ENCODE data around the gene ALG2.
"Not testable (repeated sequence)": the region's sequence is repeated elsewhere in the genome, so short reads cannot be mapped to it uniquely, and the experiment has no call there.

The ALG2 gene

DNA sequence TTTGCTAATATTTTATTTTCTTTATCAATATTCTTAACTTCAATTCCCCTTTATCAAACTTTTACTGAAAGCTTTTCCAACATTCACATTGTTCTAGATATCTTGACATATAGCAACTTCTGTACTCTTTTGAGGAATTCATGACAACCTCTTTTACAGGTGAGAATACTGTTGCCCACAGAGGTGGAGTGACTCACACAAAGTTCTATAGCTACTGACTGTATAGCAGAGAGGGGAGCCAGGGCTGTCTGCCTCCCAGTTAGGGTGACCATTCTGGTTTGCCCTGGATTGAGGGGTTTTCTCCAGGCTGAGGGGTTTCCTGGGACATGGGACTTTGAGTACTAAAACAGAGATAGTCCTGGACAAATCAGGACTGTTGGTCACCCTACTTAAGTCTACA, 16.6 kb upstream of the ALG2 start:
- no peak overlapping the region for H3K9ac ChIP-seq (ENCODE audit: low read depth in 1 of 2, low read length in 2 of 2)
- H3K27me3 ChIP-seq (ENCODE audit: control insufficient read depth in 2 of 2, insufficient read depth in 2 of 2, low read length in 2 of 2) = no peaks in the 10 kb centered on the region
- no peak overlapping the region for H3K27ac ChIP-seq (ENCODE audit: low read depth in 2 of 2, low read length in 2 of 2)
- no peaks in the 10 kb centered on the region for H3K9me3 ChIP-seq (ENCODE audit: control insufficient read depth in 2 of 2, low read length in 2 of 2)
- H3K36me3 ChIP-seq (ENCODE audit: control insufficient read depth in 2 of 2, insufficient read depth in 2 of 2, low read length in 2 of 2) = peaks cover 0 to 6% of the 10 kb centered on the region in 2 donors
- no peaks in the 10 kb centered on the region for H3K4me1 ChIP-seq (ENCODE audit: control insufficient read depth in 2 of 2, insufficient read depth in 2 of 2, low read length in 2 of 2)
- H3K4me3 ChIP-seq (ENCODE audit: low read length in 2 of 2) = no peak overlapping the region

DNA sequence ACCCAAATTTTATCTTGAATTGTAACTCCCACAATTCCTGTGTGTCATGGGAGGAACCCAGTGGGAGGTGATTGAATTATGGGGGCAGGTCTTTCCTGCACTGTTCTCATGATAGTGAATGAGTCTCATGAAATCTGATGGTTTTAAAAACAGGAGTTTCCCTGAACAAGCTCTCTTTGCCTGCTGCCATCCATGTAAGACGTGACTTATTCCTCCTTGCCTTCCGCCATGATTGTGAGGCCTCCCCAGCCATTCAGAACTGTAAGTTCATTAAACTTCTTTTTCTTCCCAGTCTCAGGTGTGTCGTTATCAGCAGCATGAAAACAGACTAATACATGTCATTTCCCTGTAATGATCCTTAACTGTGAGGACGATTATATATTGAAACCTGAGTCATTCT, 16.1 kb upstream of the ALG2 start:
- not testable (repeated sequence) for H3K9ac ChIP-seq (ENCODE audit: low read depth in 1 of 2, low read length in 2 of 2); H3K9me3 ChIP-seq (ENCODE audit: control insufficient read depth in 2 of 2, low read length in 2 of 2); H3K27ac ChIP-seq (ENCODE audit: low read depth in 2 of 2, low read length in 2 of 2); H3K27me3 ChIP-seq (ENCODE audit: control insufficient read depth in 2 of 2, insufficient read depth in 2 of 2, low read length in 2 of 2); H3K4me3 ChIP-seq (ENCODE audit: low read length in 2 of 2); H3K4me1 ChIP-seq (ENCODE audit: control insufficient read depth in 2 of 2, insufficient read depth in 2 of 2, low read length in 2 of 2)
- peaks cover 0 to 10% of the 10 kb centered on the region in 2 donors for H3K36me3 ChIP-seq (ENCODE audit: control insufficient read depth in 2 of 2, insufficient read depth in 2 of 2, low read length in 2 of 2)

DNA sequence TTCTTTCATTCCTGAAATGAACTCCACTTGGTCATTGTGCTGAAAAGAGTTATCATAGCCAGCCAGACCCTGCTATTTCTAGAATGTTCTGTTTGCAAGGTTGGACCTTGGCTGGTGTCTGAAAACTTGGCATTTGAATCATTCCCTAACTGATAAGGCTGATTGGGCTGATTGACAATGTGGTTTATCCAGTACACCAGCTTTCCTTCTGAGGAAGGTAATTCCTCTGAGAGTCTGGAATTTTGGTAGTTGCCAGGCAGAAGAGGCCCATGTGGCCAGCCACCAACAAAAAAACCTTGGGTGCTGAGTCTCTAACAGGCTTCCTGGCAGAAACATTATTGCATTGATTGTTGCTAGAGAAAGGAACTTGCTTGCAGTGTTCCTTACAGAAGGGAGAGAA, 15.6 kb upstream of the ALG2 start:
- H3K9ac ChIP-seq (ENCODE audit: low read depth in 1 of 2, low read length in 2 of 2) = no peak overlapping the region
- H3K27ac ChIP-seq (ENCODE audit: low read depth in 2 of 2, low read length in 2 of 2) = no peak overlapping the region
- H3K36me3 ChIP-seq (ENCODE audit: control insufficient read depth in 2 of 2, insufficient read depth in 2 of 2, low read length in 2 of 2) = peaks cover 0 to 13% of the 10 kb centered on the region in 2 donors

DNA sequence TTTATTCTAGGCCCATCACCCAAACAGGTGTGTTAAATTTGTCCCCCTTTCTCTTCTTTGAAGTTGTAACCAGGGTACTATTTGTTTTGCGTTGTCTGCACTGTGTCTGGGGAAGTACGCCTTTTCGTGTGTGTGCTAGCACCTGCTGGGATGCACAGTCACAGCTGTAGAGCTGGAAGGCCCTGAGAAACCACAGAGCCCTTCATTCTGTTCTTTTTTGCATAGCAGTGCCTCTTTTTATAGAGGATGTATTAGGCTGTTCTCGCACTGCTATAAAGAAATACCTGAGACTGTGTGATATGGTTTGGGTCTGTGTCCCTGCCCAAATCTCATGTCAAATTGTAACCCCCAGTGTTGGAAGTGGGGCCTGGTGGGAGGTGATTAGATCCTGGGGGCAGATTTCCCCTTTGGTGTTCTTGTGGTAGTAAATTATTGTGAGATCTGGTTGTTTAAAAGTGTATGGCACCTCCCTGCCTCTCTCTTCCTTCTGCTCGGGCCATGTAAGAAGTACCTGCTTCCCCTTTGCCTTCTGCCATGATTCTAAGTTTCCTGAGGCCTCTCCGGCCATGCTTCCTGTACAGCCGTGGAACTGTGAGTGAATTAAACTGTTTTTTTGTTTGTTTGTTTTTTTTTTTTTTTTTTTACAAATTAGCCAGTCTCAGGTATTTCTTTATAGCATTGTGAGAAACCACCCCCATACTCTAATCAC, 14.3 kb upstream of the ALG2 start:
- Histone ChIP-seq H3K9me3 (ENCODE audit: control insufficient read depth in 2 of 2, low read length in 2 of 2) (no peaks in the 10 kb centered on the region), H3K4me3 (ENCODE audit: low read length in 2 of 2) (no peak overlapping the region), H3K36me3 (ENCODE audit: control insufficient read depth in 2 of 2, insufficient read depth in 2 of 2, low read length in 2 of 2) (peaks cover 3 to 22% of the 10 kb centered on the region in 2 donors), H3K27ac (ENCODE audit: low read depth in 2 of 2, low read length in 2 of 2) (peak overlapping the region in 1 of 2 donors; percentile 4), H3K9ac (ENCODE audit: low read depth in 1 of 2, low read length in 2 of 2) (no peak overlapping the region), H3K4me1 (ENCODE audit: control insufficient read depth in 2 of 2, insufficient read depth in 2 of 2, low read length in 2 of 2) (no peaks in the 10 kb centered on the region), H3K27me3 (ENCODE audit: control insufficient read depth in 2 of 2, insufficient read depth in 2 of 2, low read length in 2 of 2) (no peaks in the 10 kb centered on the region)

More for the DNA sequence above, 15.6 kb upstream of the ALG2 start:
- Histone ChIP-seq H3K27me3 (ENCODE audit: control insufficient read depth in 2 of 2, insufficient read depth in 2 of 2, low read length in 2 of 2) (no peaks in the 10 kb centered on the region), H3K4me1 (ENCODE audit: control insufficient read depth in 2 of 2, insufficient read depth in 2 of 2, low read length in 2 of 2) (no peaks in the 10 kb centered on the region), H3K9me3 (ENCODE audit: control insufficient read depth in 2 of 2, low read length in 2 of 2) (no peaks in the 10 kb centered on the region), H3K4me3 (ENCODE audit: low read length in 2 of 2) (no peak overlapping the region)

DNA sequence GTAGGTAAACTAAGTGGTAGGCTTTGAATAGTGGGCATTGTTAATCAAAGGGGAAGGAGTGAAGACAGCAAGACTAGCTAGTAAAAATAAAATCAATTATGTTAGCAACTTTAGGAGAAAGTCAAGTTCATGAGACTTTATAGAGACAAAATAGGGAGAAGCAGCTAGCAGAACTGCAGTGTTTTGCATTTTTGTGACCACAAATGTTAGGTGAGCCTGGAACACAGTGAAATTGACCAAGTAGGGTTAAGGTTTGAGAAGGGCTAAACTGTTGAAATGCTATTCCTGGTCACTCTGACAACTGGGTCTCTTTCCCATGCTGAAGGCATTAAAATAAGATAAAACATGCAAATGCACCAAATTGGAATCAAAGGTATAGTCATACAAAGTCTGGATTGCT, 13.3 kb upstream of the ALG2 start:
- peaks cover 13 to 26% of the 10 kb centered on the region in 2 donors for H3K36me3 ChIP-seq (ENCODE audit: control insufficient read depth in 2 of 2, insufficient read depth in 2 of 2, low read length in 2 of 2)
- no peak overlapping the region for H3K27ac ChIP-seq (ENCODE audit: low read depth in 2 of 2, low read length in 2 of 2)
- H3K27me3 ChIP-seq (ENCODE audit: control insufficient read depth in 2 of 2, insufficient read depth in 2 of 2, low read length in 2 of 2) = no peaks in the 10 kb centered on the region
- no peak overlapping the region for H3K9ac ChIP-seq (ENCODE audit: low read depth in 1 of 2, low read length in 2 of 2)
- H3K9me3 ChIP-seq (ENCODE audit: control insufficient read depth in 2 of 2, low read length in 2 of 2) = no peaks in the 10 kb centered on the region
- no peak overlapping the region for H3K4me3 ChIP-seq (ENCODE audit: low read length in 2 of 2)
- H3K4me1 ChIP-seq (ENCODE audit: control insufficient read depth in 2 of 2, insufficient read depth in 2 of 2, low read length in 2 of 2) = no peaks in the 10 kb centered on the region

DNA sequence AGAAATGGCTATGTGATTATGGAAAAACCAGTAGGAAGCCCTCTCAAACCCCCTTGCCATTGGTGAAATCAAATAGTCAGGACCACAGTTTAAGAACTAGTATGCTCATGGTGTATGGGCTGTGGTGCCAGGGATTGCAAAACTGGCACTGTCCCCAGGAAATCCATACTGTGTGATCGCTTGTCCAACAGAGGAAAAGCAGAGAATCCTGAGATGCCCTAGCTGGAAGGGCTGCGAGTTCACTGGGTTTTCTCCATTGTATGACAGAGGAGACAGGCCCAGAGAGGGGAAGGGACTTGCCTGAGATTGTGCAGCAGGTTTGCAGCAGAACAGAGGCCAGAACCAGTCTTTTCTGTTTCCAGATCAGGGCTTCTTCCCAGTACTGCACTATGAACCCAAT, 12.9 kb upstream of the ALG2 start:
- no peaks in the 10 kb centered on the region for H3K27me3 ChIP-seq (ENCODE audit: control insufficient read depth in 2 of 2, insufficient read depth in 2 of 2, low read length in 2 of 2)
- no peaks in the 10 kb centered on the region for H3K9me3 ChIP-seq (ENCODE audit: control insufficient read depth in 2 of 2, low read length in 2 of 2)
- no peak overlapping the region for H3K27ac ChIP-seq (ENCODE audit: low read depth in 2 of 2, low read length in 2 of 2)
- H3K4me3 ChIP-seq (ENCODE audit: low read length in 2 of 2) = no peak overlapping the region
- H3K36me3 ChIP-seq (ENCODE audit: control insufficient read depth in 2 of 2, insufficient read depth in 2 of 2, low read length in 2 of 2) = peaks cover 14 to 29% of the 10 kb centered on the region in 2 donors
- H3K4me1 ChIP-seq (ENCODE audit: control insufficient read depth in 2 of 2, insufficient read depth in 2 of 2, low read length in 2 of 2) = no peaks in the 10 kb centered on the region
- no peak overlapping the region for H3K9ac ChIP-seq (ENCODE audit: low read depth in 1 of 2, low read length in 2 of 2)

DNA sequence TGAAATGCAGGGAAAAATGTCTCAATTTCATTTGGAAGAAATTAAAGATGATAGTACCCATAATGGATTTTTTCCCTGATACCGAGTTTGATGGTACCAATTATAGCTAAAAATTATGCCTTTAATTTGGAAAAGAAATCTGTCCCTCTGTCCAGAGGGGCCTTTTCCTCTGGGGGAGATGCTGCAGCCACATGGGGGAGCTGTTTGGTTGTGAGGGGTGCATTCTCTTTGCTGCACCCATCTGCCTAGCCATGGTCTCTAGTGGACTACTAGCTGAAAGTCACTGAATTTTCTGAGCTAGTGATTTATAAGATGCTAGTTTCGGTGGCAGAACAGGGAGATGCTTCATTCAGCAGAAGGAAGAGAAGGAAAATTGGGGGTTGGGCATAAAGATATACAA, 10.0 kb upstream of the ALG2 start:
- Histone ChIP-seq H3K36me3 (ENCODE audit: control insufficient read depth in 2 of 2, insufficient read depth in 2 of 2, low read length in 2 of 2) (peaks cover 26 to 44% of the 10 kb centered on the region in 2 donors), H3K4me1 (ENCODE audit: control insufficient read depth in 2 of 2, insufficient read depth in 2 of 2, low read length in 2 of 2) (no peaks in the 10 kb centered on the region), H3K27me3 (ENCODE audit: control insufficient read depth in 2 of 2, insufficient read depth in 2 of 2, low read length in 2 of 2) (no peaks in the 10 kb centered on the region), H3K9ac (ENCODE audit: low read depth in 1 of 2, low read length in 2 of 2) (no peak overlapping the region), H3K4me3 (ENCODE audit: low read length in 2 of 2) (no peak overlapping the region), H3K27ac (ENCODE audit: low read depth in 2 of 2, low read length in 2 of 2) (no peak overlapping the region), H3K9me3 (ENCODE audit: control insufficient read depth in 2 of 2, low read length in 2 of 2) (no peaks in the 10 kb centered on the region)

DNA sequence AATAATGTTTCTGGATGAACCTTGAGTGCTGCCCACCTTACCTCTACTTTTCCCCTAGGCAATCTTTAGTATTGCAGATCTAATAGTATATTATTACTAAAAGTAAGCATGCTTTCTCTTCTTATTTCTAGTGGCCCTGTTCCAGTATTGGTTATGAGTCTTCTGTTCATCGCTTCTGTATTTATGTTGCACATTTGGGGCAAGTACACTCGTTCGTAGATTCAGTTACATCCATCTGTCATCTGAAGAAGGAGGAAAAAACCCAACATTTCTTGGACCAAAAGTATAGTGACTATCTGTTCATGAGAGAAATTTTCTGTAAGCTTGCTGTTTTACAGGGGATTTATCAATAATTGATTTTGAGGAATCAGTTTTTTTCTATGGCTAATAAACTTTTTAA, 8.5 kb upstream of the ALG2 start:
- Histone ChIP-seq H3K9me3 (ENCODE audit: control insufficient read depth in 2 of 2, low read length in 2 of 2) (no peaks in the 10 kb centered on the region), H3K4me3 (ENCODE audit: low read length in 2 of 2) (no peak overlapping the region), H3K36me3 (ENCODE audit: control insufficient read depth in 2 of 2, insufficient read depth in 2 of 2, low read length in 2 of 2) (peaks cover 31 to 54% of the 10 kb centered on the region in 2 donors), H3K9ac (ENCODE audit: low read depth in 1 of 2, low read length in 2 of 2) (no peak overlapping the region), H3K4me1 (ENCODE audit: control insufficient read depth in 2 of 2, insufficient read depth in 2 of 2, low read length in 2 of 2) (no peaks in the 10 kb centered on the region), H3K27ac (ENCODE audit: low read depth in 2 of 2, low read length in 2 of 2) (no peak overlapping the region), H3K27me3 (ENCODE audit: control insufficient read depth in 2 of 2, insufficient read depth in 2 of 2, low read length in 2 of 2) (no peaks in the 10 kb centered on the region)

DNA sequence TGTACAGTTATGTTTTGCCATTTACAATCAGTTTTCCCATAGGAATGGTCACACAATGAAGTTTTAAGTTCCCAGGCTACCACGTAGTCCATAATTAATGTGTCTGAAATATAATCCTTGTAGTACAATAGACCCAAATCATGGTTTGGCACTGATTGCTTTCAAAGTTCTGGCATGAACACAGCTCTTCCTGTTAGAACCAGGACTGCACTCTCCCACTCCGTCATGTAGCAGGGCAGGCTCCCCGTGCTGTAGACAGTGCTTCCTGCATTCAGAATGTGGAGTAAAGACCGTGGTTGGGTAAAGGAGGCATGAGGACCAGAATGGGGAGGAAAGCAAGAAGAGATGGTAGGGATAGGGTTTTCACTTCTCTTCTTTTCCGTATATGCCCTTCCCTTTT, 4.3 kb upstream of the ALG2 start:
- H3K9ac ChIP-seq (ENCODE audit: low read depth in 1 of 2, low read length in 2 of 2) = no peak overlapping the region
- H3K4me1 ChIP-seq (ENCODE audit: control insufficient read depth in 2 of 2, insufficient read depth in 2 of 2, low read length in 2 of 2) = peaks cover 9 to 10% of the 10 kb centered on the region in 2 donors
- H3K4me3 ChIP-seq (ENCODE audit: low read length in 2 of 2) = no peak overlapping the region
- peaks cover 35 to 48% of the 10 kb centered on the region in 2 donors for H3K36me3 ChIP-seq (ENCODE audit: control insufficient read depth in 2 of 2, insufficient read depth in 2 of 2, low read length in 2 of 2)
- H3K27me3 ChIP-seq (ENCODE audit: control insufficient read depth in 2 of 2, insufficient read depth in 2 of 2, low read length in 2 of 2) = no peaks in the 10 kb centered on the region
- no peaks in the 10 kb centered on the region for H3K9me3 ChIP-seq (ENCODE audit: control insufficient read depth in 2 of 2, low read length in 2 of 2)
- no peak overlapping the region for H3K27ac ChIP-seq (ENCODE audit: low read depth in 2 of 2, low read length in 2 of 2)

DNA sequence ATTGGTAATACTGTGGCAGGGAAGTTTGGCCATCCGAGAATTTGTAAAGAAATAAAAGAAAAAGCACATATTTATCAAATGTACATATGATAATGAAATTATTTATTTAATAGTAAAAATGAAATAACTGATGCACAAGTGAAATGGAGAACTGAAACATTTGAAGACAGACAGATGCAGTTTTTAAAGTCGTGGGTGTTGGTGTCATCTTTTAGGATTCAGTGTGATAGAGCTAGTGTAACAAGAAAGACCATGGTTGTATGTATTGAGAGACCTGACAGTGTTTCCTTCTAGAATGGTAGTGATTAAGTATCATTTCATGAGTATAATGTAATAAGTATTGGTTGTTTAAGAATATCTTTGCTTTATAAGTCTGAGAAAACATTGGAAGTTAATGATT, 2.7 kb upstream of the ALG2 start:
- H3K36me3 ChIP-seq (ENCODE audit: control insufficient read depth in 2 of 2, insufficient read depth in 2 of 2, low read length in 2 of 2) = peaks cover 24 to 34% of the 10 kb centered on the region in 2 donors
- no peak overlapping the region for H3K27ac ChIP-seq (ENCODE audit: low read depth in 2 of 2, low read length in 2 of 2)
- H3K9me3 ChIP-seq (ENCODE audit: control insufficient read depth in 2 of 2, low read length in 2 of 2) = no peaks in the 10 kb centered on the region
- H3K27me3 ChIP-seq (ENCODE audit: control insufficient read depth in 2 of 2, insufficient read depth in 2 of 2, low read length in 2 of 2) = no peaks in the 10 kb centered on the region
- H3K4me3 ChIP-seq (ENCODE audit: low read length in 2 of 2) = no peak overlapping the region
- no peak overlapping the region for H3K9ac ChIP-seq (ENCODE audit: low read depth in 1 of 2, low read length in 2 of 2)
- peaks cover 13 to 17% of the 10 kb centered on the region in 2 donors for H3K4me1 ChIP-seq (ENCODE audit: control insufficient read depth in 2 of 2, insufficient read depth in 2 of 2, low read length in 2 of 2)
